ENCODE measurements around the gene SCGN.

Gene SCGN

DNA sequence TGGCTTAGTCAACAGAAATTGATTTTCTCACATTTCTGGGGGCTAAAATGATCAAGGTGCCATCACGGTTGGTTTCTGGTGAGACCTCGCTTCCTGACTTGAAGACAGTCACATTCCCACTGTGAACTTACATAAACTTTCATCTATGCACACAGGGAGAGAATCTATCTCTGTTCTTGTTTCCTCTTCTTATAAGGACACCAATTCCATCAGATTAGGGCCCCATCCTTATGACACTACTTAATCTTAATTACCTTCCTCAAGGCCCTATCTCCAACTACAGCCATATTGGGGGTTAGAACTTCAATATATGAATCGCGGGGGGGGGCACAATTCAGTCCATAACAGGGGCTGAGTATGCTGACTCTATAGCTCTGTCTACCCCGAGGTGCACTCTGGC is 10.6 kb upstream of the SCGN start:
- Histone ChIP-seq H3K36me3 (ENCODE audit: insufficient read depth, low read length) (no peaks in the 10 kb centered on the region), H2AFZ (ENCODE audit: low read length) (no peak overlapping the region), H3K27ac (ENCODE audit: low read depth, low read length, poor library complexity, severe bottlenecking) (no peak overlapping the region), H3K9ac (ENCODE audit: low read length) (no peak overlapping the region), H3K4me2 (ENCODE audit: low read length) (no peak overlapping the region), H3K4me1 (ENCODE audit: insufficient read depth, low read length, severe bottlenecking) (no peaks in the 10 kb centered on the region), H3K4me3 (ENCODE audit: low read depth, low read length, poor library complexity, severe bottlenecking) (no peak overlapping the region), H4K20me1 (ENCODE audit: insufficient read depth, low read length) (no peaks in the 10 kb centered on the region), H3K9me3 (ENCODE audit: low read length) (no peaks in the 10 kb centered on the region), H3K27me3 (ENCODE audit: insufficient read depth, low read length) (no peaks in the 10 kb centered on the region), H3K79me2 (ENCODE audit: insufficient read depth, low read length) (no peaks in the 10 kb centered on the region), H3F3A (ENCODE audit: insufficient read depth, low read length) (no peaks in the 10 kb centered on the region), H3K9me2 (ENCODE audit: low read depth, low read length) (no peaks in the 10 kb centered on the region)
- no peak for TF ChIP-seq EZH2 (IDR thresholded peaks at IDR 0.05; ENCODE audit: borderline replicate concordance, low read length)
- TF ChIP-seq, protein P1, sequence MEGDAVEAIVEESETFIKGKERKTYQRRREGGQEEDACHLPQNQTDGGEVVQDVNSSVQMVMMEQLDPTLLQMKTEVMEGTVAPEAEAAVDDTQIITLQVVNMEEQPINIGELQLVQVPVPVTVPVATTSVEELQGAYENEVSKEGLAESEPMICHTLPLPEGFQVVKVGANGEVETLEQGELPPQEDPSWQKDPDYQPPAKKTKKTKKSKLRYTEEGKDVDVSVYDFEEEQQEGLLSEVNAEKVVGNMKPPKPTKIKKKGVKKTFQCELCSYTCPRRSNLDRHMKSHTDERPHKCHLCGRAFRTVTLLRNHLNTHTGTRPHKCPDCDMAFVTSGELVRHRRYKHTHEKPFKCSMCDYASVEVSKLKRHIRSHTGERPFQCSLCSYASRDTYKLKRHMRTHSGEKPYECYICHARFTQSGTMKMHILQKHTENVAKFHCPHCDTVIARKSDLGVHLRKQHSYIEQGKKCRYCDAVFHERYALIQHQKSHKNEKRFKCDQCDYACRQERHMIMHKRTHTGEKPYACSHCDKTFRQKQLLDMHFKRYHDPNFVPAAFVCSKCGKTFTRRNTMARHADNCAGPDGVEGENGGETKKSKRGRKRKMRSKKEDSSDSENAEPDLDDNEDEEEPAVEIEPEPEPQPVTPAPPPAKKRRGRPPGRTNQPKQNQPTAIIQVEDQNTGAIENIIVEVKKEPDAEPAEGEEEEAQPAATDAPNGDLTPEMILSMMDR (IDR thresholded peaks at IDR 0.05; ENCODE audit: low read length), result no peak

DNA sequence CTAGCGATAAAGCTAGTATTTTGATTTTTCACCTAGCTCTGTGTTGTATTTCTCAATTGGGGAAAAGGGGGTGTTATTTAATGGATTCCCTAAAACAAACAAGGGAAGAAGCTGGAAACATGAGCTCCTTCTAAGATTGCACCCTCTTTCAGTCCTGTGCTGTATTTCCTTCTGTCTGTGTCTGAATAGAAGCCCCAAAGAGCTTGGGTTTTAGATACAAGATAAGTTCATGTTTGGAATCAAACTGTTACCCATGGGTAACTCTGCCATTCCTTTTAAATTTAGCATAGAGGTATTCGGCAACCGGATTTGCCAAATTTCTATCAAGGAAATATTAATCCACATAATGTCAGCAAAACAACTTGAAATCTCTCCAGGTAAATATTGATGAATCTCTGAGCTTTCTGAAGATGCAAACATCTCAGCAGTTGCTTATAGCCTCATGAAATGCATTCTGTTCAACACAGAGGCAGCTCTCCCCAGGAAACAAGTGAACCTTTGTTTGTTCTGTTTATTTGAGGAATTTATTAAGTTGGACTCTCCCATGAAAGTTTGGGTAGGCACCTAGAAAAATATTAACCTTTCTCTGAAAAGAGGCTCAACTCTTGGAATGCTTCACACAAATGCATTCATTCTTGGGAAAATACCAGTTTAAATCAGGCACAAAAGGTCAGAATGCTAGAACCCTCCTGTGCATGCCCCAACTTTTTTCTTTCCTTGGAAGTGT is 9.9 kb upstream of the SCGN start:
- Histone ChIP-seq H3K27me3 (ENCODE audit: insufficient read depth, low read length) (no peaks in the 10 kb centered on the region), H3F3A (ENCODE audit: insufficient read depth, low read length) (no peaks in the 10 kb centered on the region), H4K20me1 (ENCODE audit: insufficient read depth, low read length) (no peaks in the 10 kb centered on the region), H3K27ac (ENCODE audit: low read depth, low read length, poor library complexity, severe bottlenecking) (no peak overlapping the region), H3K4me2 (ENCODE audit: low read length) (no peak overlapping the region), H3K4me1 (ENCODE audit: insufficient read depth, low read length, severe bottlenecking) (no peaks in the 10 kb centered on the region), H3K9ac (ENCODE audit: low read length) (no peak overlapping the region), H3K4me3 (ENCODE audit: low read depth, low read length, poor library complexity, severe bottlenecking) (no peak overlapping the region), H3K79me2 (ENCODE audit: insufficient read depth, low read length) (no peaks in the 10 kb centered on the region), H2AFZ (ENCODE audit: low read length) (no peak overlapping the region), H3K9me3 (ENCODE audit: low read length) (no peaks in the 10 kb centered on the region), H3K9me2 (ENCODE audit: low read depth, low read length) (no peaks in the 10 kb centered on the region), H3K36me3 (ENCODE audit: insufficient read depth, low read length) (no peaks in the 10 kb centered on the region)
- TF ChIP-seq EZH2 (IDR thresholded peaks at IDR 0.05; ENCODE audit: borderline replicate concordance, low read length), result no peak
- TF ChIP-seq, protein P1 (IDR thresholded peaks at IDR 0.05; ENCODE audit: low read length), result no peak

DNA sequence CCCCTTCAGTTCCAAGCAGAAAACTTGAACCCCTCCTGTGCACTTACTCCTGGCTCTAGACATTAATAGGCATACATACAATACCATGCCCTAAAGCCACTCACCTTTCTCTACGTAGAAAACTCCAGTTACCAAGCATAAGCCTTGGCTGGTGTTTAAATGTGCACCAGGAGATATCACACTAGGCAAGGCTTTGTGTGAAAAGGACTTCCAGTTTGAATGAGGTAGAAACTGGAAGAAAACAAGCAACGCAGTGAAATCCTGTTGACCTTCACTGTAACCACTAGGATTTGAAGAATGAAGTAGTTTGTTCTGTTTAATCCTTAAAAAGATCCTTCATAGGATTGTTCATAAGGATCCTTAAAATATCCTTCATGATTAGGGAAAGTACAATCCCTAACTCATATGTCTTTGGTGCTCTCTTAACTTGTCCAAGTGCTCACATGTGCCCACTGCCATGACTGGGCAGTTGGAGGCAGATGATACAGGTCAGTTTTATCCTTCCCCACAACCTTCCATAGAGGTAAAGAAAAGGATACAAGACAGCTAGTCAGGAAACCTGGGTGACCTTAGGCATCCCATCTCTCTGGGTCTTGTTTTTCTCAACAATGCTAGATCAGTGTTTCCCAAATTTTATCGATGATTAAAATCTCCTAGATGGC is 9.2 kb upstream of the SCGN start:
- H3K27me3 ChIP-seq (ENCODE audit: insufficient read depth, low read length), result no peaks in the 10 kb centered on the region
- H3K4me2 ChIP-seq (ENCODE audit: low read length), result no peak overlapping the region
- H3K9ac ChIP-seq (ENCODE audit: low read length), result no peak overlapping the region

More for the DNA sequence above, 9.2 kb upstream of the SCGN start:
- no peaks in the 10 kb centered on the region for H3F3A ChIP-seq (ENCODE audit: insufficient read depth, low read length)
- H3K9me3 ChIP-seq (ENCODE audit: low read length), result no peaks in the 10 kb centered on the region
- no peak overlapping the region for H2AFZ ChIP-seq (ENCODE audit: low read length)
- no peaks in the 10 kb centered on the region for H3K9me2 ChIP-seq (ENCODE audit: low read depth, low read length)
- no peak overlapping the region for H3K4me3 ChIP-seq (ENCODE audit: low read depth, low read length, poor library complexity, severe bottlenecking)
- H3K79me2 ChIP-seq (ENCODE audit: insufficient read depth, low read length), result no peaks in the 10 kb centered on the region
- H3K27ac ChIP-seq (ENCODE audit: low read depth, low read length, poor library complexity, severe bottlenecking), result no peak overlapping the region
- H3K4me1 ChIP-seq (ENCODE audit: insufficient read depth, low read length, severe bottlenecking), result no peaks in the 10 kb centered on the region
- TF ChIP-seq EZH2 (IDR thresholded peaks at IDR 0.05; ENCODE audit: borderline replicate concordance, low read length), result no peak
- TF ChIP-seq, protein P1 (IDR thresholded peaks at IDR 0.05; ENCODE audit: low read length), result no peak
- H3K36me3 ChIP-seq (ENCODE audit: insufficient read depth, low read length), result no peaks in the 10 kb centered on the region
- no peaks in the 10 kb centered on the region for H4K20me1 ChIP-seq (ENCODE audit: insufficient read depth, low read length)

Measured in OCI-LY1 (cell line).